CD4-positive, alpha-beta T cell treated with Interleukin-17A for 1 hour (primary cell): ENCODE results near the gene CAMK2N2.
"Not testable (repeated sequence)": the region's sequence is repeated elsewhere in the genome, so short reads cannot be mapped to it uniquely, and the experiment has no call there.

ENCODE experiments used
- DNase-seq: peaks from one replicate; pipeline ENCODE4 v3.0.0-alpha.2; 2020

Gene CAMK2N2

DNA sequence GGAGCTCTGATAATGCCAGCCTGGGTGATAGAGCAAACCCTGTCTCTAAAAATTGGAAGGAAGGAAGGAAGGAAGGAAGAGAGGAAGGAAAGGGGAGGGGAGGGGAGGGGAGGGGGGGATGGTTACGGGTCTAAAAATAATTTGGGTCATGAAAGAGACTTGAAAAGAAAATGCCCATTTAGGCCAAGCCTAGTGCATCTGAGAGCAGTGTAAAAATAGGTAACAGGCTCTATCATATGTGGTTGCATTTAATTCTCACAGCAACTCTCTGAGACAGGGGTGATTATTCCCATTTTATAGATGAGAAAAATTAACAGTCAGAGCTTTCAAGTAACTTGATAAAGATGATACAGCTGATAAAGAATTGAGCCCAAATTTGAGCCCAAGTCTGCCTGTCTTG is 10.9 kb upstream of the CAMK2N2 start:
- DNase-seq = no peak

DNA sequence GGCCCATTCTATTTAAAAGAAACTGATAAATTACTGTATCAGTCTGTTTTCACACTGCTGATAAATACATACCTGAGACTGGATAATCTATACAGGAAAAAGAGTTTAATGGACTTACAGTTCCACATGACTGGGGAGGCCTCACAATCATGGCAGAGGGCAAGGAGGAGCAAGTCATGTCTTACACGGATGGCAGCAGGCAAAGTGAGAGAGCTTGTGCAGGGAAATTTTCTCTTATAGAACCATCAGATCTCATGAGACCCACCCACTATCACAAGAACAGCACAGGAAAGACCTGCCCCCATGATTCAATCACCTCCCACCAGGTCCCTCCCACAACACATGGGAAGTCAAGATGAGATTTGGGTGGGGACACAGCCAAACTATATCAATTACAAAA is 5.9 kb upstream of the CAMK2N2 start:
- not testable (repeated sequence) for DNase-seq

DNA sequence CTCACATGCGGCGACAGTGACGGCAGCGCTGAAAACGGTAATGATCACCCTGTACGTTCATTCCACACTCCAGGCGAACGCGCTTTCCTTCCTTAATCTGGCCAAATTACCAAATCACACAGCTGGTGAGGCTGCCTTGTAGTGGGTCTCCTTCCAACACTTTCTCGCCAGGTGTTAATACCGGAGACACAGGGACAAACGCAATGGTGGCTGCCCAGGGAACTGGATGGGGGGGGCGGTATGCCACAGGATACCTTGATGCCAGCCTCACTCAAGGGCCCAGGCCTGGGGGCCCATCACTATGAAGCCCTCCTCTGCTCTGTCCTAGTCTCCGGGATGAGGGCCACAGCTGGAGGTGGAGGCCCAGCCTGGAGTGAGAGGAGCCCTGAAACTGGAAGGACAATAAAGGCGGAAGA is 1.4 kb upstream of the CAMK2N2 start:
- DNase-seq = no peak

DNA sequence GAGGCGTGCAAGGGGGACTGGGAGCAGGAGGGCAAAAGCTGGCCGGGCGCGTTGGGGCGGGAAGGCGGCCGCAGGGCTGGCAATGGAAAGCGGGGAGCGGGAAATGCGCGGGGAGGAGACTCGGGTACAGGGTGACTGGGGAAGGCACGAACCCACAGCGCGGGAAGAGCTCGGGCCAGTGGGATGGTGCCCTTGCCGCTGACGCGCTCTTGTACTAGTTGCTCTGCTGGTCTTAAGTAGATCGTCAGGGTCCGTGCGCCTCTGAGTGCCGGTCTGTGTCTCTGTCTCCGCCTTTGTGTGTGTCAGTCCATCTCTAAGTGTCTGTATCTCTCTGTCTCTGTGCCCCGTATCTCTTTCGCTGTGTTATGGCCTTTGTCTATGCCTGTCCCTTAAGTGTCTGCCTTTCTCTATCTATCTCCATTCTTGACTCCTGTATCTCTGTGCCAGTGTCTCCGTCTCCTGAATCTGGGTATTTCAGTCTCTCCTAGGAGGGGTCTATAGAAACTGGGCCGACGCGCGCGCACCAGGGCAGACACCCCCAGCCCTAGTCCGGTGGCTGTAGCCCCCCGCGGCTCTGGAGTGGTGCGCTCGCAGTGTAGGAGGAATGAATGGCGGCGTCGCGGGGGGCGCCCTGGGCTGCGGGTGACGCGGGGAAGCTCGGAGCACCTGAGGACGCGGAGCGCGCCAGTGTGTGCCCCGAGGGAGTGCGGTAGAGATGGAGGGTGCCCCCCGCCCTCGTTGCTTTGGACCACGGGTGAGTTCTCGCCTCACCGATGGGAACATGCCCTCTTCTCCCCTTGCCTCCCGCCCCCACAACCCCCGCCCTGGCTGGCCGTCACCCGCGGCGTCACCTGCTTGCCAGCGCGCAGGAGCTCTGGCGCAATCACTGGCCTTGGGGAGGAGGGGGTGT is 756 bp upstream of the CAMK2N2 start:
- DNase-seq = no peak

DNA sequence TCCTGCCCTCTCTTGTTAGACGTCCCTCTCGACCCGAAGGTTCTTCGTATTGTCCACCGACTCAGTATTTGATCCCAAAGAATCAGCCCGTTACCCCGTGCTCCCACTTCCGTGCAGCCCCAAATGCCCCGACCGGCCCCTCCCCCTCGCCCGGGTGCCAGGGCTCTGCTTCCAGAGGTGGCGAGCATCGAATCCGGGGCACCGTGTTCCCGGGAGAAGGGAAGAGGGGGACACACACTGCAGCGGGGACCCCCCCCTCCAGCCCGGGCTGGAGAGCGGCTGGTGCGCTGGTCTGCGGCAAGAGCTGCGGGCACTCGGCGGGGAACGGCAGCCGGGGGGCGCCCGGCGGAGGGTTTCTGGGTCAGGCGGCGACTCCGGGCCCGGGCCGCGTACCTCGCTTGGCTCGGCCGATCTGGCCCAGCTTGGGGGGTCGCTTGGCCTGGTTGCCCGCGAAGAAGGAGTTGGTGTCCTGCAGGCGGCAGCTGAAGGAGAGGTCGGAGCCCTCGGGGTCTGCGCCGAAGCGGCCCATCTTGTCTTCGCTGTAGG is 556 bp downstream of the CAMK2N2 start:
- no peak for DNase-seq

DNA sequence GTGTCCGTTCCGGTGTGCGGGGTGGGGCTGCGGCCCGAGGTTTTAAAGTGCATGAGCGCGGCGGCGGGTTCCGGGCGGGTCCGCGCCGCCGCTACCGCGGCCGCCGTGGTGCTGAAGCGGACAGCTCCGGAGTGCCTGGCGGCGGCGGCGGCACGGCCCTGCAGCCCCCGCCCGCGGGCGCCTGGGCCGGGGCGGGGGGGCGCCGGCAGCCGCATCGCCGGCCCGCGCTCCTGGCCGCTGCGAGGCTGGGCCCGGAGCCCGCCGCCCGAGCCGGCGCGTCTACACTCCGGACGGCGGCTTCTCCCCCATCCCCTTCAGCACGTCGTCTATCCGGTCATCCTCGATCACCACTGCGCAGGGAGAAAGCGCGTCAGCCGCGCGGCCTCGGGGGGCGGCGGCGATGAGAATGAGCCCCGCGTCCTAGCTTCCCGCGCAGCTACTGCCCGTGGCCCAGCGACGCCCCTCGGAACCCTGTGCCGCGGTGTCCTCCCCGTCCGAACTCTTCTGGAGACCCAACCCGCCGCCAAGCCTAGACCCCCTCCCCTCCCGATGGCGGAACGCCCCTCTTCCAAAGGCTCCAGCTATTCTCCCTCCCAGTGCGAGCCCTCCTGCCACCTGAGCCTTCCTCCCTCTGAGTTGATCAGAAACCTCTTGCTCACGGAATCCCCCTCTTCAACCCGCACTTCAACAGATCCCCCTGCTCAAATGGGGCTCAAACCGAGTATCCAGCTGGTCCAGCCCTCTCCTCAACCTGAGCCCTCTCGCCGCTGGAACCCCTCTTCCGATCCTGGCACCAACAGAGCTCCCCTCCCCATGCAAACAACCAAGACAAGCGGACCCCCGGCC is 1.3 kb downstream of the CAMK2N2 start:
- DNase-seq = peak; percentile 31

DNA sequence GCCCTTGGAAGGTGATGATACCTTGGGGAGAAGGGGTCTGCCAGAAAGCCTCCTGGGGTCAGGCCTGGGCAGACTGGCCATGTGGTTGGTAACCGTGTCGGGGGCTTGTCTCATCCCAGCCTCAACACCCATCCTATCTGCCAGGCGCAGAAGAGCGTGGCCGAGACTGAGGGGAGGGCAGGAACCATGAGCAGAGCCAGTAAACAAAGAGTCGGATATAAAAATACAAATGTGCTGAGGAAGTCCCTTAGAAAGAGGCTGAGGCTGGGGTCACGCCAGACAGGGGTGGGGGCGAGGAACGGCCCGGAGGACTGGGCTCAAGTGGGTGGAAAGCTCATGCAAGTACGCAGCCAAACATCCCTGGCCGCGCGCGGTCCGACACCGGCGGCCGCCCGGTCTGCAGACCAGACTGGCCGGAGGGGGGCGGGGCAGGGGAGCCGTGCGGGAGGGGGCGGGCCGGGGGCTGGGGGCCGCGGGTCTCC is 1.9 kb downstream of the CAMK2N2 start:
- DNase-seq = no peak

DNA sequence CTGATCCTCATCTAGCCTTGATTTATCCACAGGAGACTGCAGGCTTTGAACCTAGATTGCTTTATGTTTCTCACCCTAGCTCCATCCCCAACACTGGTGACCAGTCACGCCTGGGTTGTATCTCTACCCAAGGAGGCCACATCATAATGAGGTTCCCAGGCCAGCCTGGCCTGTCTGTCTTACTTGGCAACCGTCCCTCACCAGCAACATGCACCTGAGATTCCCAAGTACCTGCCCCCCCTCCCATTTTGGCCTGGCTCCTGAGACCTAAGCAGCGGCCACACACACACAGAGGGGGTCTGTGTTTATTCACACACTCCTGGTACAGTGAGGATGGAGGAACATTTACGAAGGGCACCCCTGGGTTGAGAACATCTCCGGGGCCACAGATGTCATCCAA is 2.4 kb downstream of the CAMK2N2 start:
- DNase-seq = no peak

DNA sequence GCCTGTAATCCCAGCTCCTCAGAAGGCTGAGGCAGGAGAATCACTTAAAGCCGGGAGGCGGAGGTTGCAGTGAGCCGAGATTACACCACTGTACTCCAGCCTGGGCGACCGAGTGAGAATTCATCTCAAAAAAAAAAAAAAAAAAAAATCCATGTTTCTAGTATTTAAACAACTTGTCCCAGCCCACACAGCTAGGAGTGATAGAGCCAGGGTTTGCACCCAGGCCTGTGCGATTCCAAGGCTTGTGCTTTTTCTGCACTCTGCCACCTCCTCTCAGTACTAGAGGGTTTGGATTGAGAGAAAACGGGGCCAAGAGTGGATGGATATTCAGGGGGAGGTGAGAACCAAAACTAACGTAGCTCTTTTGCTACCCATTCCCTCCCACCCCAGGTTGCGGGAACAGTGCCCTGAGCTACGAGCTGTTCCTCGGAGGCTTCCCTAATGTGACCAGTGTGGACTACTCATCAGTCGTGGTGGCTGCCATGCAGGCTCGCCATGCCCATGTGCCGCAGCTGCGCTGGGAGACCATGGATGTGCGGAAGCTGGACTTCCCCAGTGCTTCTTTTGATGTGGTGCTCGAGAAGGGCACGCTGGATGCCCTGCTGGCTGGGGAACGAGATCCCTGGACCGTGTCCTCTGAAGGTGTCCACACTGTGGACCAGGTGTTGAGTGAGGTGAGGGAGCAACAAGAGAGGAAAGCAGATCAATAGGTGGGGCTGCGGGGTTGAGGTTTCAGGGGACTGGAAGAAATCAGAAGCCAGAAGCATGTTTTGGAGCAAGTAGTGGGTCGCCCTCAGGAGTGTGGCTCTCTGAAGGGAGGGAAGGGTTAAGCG is 4.1 kb downstream of the CAMK2N2 start:
- no peak for DNase-seq

DNA sequence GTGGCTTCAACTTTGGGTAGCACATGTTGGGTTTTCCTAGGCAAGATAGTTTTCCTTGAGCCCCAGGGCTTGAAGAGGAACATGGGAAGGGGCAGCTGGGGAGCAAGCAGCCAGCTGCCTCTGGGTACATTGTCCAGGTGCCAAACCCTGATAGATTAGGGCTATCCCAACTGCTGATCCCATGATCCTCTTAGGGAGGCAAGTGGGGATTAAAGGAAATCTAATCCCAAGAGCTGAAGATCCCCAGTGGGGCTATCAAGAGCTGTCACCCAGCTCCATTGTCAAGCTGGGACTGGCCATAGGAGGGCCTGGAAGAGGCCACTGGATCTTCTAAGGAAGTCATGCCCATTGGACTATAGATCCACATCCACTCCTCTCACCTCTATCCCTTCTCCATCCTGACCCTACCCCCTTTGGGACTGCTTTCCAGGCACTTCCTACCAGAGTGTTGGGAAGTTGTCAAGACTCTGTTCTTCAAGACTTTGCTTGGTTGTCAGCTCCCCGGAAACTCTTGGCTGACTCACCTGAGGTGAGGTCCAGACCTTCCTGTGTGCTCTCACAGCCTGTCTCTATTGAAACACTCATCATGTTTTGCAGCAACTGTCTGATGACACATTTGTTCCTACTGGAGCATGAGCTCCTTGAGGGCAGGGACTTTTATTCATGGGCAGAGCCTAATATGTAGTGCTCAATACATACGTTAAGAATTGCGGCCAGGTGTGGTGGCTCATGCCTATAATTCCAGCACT is 5.9 kb downstream of the CAMK2N2 start:
- DNase-seq = no peak

DNA sequence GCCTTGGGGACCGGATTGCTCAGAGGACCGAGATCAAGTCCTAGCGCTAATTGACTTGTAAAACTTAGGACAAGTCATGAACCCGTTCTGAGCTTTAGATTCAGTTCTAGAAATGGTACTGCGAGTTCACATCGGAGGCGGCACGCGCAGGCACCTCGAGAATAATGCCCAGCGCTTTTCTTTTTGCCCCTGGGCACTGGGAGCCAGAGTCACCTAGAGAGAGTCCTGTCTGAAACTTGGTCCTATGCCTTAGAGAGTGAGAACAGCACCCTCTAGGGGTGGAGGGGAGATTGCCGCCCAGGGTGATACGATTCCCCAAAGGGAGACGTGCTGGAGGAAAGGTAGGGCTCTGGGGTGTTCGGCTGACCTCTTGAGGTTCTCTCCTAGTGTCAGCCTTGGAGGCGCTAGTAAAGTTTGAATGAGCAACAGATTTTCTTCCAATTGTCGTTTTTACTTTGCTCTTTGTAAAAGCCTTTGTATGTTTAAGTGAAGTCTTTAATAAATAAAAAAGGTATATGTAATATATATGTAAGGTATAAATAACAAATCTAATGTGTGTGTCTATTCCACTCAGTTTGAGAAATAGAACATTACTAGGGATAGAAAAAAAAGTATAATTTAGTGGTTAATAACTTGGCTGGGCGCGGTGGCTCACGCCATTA is 11.1 kb downstream of the CAMK2N2 start:
- DNase-seq = peak; percentile 91

DNA sequence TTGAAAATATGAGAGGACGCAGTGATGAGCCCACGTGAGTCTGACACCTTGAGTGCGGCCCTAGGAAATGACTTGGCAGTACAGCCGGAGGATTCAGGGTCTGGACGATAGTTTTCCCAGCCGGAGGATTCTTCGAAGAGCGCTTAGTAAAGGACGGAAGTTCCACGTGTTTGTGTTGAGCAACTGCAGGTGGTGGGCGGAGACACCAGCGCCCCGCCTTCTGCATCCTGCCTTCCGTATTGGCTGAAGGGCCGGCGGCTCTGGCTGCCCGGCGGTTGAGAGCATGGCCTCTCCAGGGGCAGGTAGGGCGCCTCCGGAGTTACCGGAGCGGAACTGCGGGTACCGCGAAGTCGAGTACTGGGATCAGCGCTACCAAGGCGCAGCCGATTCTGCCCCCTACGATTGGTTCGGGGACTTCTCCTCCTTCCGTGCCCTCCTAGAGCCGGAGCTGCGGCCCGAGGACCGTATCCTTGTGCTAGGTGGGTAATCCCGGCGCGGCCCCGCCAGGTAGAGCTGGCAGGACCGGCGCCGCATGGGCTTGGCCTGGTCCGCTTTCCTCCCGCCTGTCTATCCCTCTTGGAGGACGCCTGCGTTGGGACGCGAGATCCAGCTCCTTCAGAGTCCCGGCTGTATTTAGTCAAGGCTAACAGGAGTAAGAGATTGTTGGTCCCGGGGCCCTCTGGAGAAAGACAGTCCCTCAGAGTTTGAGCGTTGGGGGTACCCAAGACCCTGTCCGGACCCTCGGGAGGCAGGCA is 11.8 kb downstream of the CAMK2N2 start, which contains the start of gene EEF1AKMT4:
TSS of gene EEF1AKMT4 (plus strand) at position 261 of the 755 bp plus-strand sequence. CDS start at position 284, 23 bp downstream.
- peak; percentile 98 for DNase-seq

DNA sequence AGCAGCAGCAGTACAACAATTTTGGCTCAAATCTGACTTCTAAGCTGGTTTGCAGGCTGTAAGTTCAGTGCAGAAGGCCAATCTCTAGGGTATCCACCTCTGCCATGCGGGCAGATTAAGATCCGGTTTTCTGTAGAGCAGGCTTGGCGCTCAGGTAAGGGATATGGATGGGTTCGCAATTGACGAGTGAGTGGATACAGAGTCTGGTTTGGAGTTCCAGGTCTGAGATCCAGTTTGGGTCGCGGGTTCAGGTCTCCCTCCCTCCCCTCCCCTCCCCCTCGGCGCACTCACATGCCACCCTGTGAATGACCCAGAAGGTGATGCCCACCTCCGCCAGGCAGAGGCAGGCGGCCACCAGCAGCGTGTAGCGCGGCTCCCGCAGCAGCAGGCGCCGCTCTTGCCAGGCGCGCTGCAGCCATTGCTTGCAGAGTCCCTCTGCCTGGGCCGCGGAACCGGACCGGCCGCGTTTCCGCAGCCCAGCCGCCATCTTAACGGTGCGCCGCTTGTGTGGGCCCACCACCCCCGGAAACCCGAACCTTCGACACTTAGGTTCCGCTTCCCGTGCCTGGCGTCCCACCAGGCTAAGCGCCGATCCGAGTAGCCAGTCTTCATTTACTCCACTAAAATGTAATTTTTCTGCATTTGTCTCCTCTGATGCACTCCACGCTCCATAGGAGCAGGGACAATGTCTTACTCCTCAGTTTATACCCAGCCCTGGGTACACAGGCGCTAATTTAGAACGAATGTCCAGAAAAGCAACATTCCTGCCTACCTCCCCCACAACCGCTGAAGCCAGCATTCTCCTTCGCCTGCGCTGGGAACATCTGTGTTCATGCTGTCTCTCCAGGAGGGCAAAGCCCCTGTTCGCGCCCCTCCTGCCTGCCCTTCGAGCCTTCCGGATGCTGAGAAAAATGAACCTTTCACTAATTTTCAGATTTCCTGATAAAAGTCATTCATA is 12.6 kb downstream of the CAMK2N2 start, which contains the start of gene ALG3:
TSS of gene ALG3 (minus strand) at position 509 of the 958 bp plus-strand sequence. CDS start at position 487, 22 bp downstream.
- DNase-seq = peak; percentile 90

DNA sequence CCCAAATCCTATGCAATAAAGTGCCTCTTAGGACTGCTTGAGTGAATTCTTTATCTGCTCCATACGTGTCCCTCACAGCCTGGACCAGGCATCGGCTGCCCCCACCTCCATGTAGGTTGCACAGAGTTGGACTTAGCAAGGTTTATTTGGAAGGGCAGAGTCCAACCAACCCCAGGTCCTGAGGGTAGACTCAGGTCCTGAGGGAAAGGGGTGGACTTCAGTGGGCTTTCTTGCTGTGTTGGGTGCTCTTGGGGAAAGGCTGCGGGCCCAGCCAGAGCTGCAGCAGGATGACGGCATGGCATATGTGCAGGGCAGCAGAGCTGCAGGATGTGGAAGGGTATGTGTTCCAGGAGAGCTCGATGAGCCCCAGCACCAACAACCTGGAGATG is 19.1 kb downstream of the CAMK2N2 start:
- DNase-seq = no peak

DNA sequence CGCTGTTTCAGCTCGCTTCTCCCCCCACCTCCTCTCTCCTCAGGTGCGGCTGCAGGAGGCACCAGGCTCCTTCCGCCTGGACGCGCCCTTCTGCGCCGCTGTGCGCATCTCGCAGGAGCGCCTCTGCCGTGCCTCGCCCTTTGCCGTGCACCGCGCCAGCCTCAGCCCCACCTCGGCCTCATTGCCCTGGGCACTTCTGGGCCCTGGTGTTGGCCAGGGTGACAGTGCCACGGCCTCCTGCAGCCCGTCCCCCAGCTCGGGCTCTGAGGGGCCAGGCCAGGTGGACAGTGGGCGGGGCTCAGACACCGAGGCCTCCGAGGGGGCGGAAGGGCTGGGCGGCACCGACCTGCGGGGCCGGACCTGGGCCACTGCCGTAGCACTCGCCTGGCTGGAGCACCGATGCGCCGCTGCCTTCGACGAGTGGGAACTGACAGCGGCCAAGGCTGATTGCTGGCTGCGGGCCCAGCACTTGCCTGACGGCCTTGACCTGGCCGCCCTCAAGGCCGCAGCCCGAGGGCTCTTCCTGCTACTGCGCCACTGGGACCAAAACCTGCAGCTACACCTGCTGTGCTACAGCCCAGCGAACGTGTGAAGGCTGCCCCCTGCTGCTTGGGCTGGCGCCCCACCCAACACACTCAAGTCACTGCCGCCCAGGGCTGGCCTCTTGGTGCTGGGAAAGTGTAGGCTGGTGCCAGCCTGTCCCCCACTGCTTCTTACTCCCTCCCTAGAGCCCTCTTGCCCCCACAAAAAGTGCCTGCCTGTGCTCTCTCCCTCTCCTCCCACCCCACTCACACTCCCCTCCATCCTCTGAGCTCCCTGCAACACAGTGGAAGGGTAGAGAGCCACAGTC is 19.7 kb downstream of the CAMK2N2 start:
- no peak for DNase-seq

DNA sequence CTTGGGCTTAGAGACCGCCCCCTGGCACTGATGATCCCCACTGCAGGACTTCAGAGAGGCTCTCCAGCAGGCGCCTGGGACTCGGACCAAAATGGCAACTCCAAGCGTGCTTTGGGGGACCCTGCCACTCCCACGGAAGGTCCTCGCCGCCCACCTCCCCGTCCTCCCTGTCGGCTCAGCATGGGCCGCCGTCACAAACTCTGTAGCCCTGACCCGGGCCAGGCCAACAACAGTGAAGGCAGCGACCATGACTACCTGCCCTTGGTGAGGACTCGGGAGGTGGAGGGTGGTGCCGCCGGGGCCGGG is 20.3 kb downstream of the CAMK2N2 start:
- no peak for DNase-seq

DNA sequence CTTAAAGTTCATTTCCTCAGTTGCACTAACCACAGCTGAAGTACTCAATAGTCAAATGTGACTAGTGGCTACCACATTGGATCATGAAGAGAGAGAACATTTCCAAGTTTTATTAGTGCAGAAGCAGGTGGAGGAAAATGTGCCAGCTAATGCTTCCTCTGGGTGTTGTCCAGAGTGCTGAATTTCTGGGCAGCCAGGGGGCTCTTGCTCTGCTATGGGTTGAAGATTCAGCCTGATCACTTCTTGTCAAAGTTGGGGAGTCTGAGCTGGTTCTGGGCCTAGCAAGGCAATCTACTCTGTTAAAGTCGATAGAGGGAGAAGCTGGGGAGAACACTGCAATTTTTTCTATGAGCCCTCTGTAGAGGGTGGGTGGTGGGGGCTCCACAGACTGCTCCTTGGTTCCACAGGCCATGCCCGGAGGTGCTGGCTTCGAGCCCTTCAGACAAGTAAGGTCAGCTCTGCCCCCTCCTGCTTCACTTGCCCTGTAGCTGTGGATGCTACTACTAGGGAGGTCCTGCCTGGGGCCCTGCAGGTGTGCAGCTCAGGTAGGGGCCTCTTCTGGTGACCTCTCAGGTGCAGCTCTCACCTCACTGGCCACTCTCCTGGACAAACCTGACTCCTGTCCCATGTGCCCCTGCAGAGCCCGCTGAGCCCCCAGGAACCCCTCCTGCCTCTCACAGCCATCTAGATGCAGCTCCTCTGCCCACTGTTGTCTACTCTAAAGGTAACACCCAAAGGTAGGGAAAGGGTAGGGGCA is 20.8 kb downstream of the CAMK2N2 start:
- no peak for DNase-seq
